Thoracic aorta (tissue), 2 donors: ENCODE results near the gene AGBL5. TPM values are rescaled to one million over a fixed set of nuclear protein-coding genes. Genes with fewer than 3 reads are reported as not detected.
A peak's percentile ranks its signal among the peaks of the same experiment; 100 is the strongest.

Source experiments
- ATAC-seq: fragments of 150-250 bp; one replicate; pipeline ENCODE4 v1.8.0; 2017; ENCODE audit warnings: low read depth; ENCODE audit not compliant: insufficient number of reproducible peaks, low FRiP score
- DNase-seq: peaks from one replicate; pipeline ENCODE4 v3.0.0-alpha.2; 2020; ENCODE audit warnings: low spot score
- H3K27ac ChIP-seq, 2 donors: fragments of 200-600 bp; sonication (generic); 1 replicate in 1 of 2; 2 replicates in 1 of 2; pipeline ENCODE4 v1.5.1; 2016; ENCODE audit warnings: mild to moderate bottlenecking in 2 of 2, moderate library complexity in 2 of 2
- H3K27me3 ChIP-seq: fragments of 200-600 bp; sonication (generic); replicated peaks from 2 replicates; pipeline ENCODE4 v1.6.0; 2016; ENCODE audit warnings: mild to moderate bottlenecking; ENCODE audit not compliant: insufficient read depth
- H3K36me3 ChIP-seq: fragments of 200-600 bp; sonication (generic); one replicate; pipeline ENCODE4 v1.5.1; 2016
- H3K4me1 ChIP-seq, 2 donors: fragments of 200-600 bp; sonication (generic); 1 replicate in 1 of 2; 2 replicates in 1 of 2; pipeline versions ENCODE4 v1.5.1 to v1.6.0; 2016; ENCODE audit warnings: low read depth in 2 of 2, mild to moderate bottlenecking in 1 of 2; ENCODE audit not compliant: control insufficient read depth in 1 of 2
- H3K4me3 ChIP-seq: fragments of 200-600 bp; sonication (generic); 2 replicates; pipeline ENCODE4 v1.5.1; 2016; ENCODE audit warnings: mild to moderate bottlenecking
- H3K9me3 ChIP-seq: fragments of 200-600 bp; sonication (generic); 2 replicates; pipeline ENCODE4 v1.5.1; 2016
- CTCF ChIP-seq: fragments of 200-600 bp; sonication (generic); IDR thresholded peaks from one replicate; pipeline ENCODE4 v1.5.1; 2019; ENCODE audit warnings: antibody characterized with exemption
- total RNA-seq, 2 donors: library from RNA; depleted of rRNA; stranded (reverse); fragments of >200 nt; gene quantifications; one replicate each; pipeline versions ENCODE4 v1.1.0 to v1.2.3, GENCODE V29; 2016

The AGBL5 gene
- 10 to 100 TPM in 1 of 2 donors, 1 to 10 TPM in 1; 7.8 to 10.8 TPM for total RNA-seq

GRCh38 chr2:27050996-27051901 is at the start of gene AGBL5:
AGBL5 (plus strand) TSS chr2:27051668; CDS start chr2:27052959, 1,291 bp downstream.
- no peak for TF ChIP-seq CTCF
- peak within 1 kb of the TSS; percentile 89 for H3K4me3 ChIP-seq

GRCh38 chr2:27001950-27002349 is 49.5 kb upstream of the AGBL5 start:
- no peaks in the 10 kb centered on the region for H3K36me3 ChIP-seq
- no peaks in the 10 kb centered on the region for H3K4me1 ChIP-seq
- no peak for TF ChIP-seq CTCF
- no peak for ATAC-seq
- no peak for DNase-seq
- no peak overlapping the region for H3K27ac ChIP-seq
- H3K9me3 ChIP-seq: no peaks in the 10 kb centered on the region
- no peaks in the 10 kb centered on the region for H3K27me3 ChIP-seq
- H3K4me3 ChIP-seq: no peak overlapping the region

More at GRCh38 chr2:27050996-27051901, at the start of gene AGBL5:
- no peaks in the 10 kb centered on the region for H3K9me3 ChIP-seq
- H3K27ac ChIP-seq: peak within 1 kb of the TSS; percentile 80 to 87
- peak; percentile 65 for ATAC-seq
- H3K4me1 ChIP-seq: peaks cover 5 to 15% of the 10 kb centered on the region in 2 donors
- peaks cover 19% of the 10 kb centered on the region for H3K36me3 ChIP-seq
- peak; percentile 87 for DNase-seq
- H3K27me3 ChIP-seq: no peaks in the 10 kb centered on the region

- no peaks in the 10 kb centered on the region for H3K9me3 ChIP-seq
- H3K4me3 ChIP-seq: no peak overlapping the region
- ATAC-seq (no peak), DNase-seq (no peak)
- no peaks in the 10 kb centered on the region for H3K4me1 ChIP-seq
- no peak for TF ChIP-seq CTCF
- no peaks in the 10 kb centered on the region for H3K27me3 ChIP-seq
- H3K27ac ChIP-seq: no peak overlapping the region
- H3K36me3 ChIP-seq: no peaks in the 10 kb centered on the region
Measured at GRCh38 chr2:27003007-27003406, 48.5 kb upstream of the AGBL5 start.

DNA sequence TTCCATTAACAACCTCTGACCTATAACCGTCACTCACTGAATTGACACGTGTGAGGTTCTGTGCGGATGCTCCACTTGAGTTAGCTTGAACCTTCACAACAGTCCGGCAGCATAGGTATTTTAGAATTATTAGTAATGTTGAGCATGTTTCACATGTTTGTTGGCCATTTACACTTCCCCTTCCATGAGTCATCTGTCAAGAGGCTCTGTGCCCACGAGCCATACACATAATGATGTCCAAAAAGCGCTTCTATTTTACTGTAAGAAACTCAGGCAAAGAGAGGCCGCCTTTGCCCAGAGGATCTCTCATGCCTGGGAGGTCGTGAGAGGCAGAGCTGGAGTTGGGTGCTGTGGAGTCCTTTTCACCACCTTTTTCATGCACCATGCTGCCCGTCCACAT is 47.6 kb upstream of the AGBL5 start:
- no peak for ATAC-seq
- Histone ChIP-seq H3K4me3 (no peak overlapping the region), H3K9me3 (no peaks in the 10 kb centered on the region), H3K36me3 (no peaks in the 10 kb centered on the region), H3K27me3 (no peaks in the 10 kb centered on the region), H3K27ac (no peak overlapping the region), H3K4me1 (no peaks in the 10 kb centered on the region)
- no peak for TF ChIP-seq CTCF
- DNase-seq: no peak

GRCh38 chr2:27006602-27007415 is 44.7 kb upstream of the AGBL5 start:
- H3K4me1 ChIP-seq: no peaks in the 10 kb centered on the region
- no peak for ATAC-seq
- H3K4me3 ChIP-seq: no peak overlapping the region
- no peaks in the 10 kb centered on the region for H3K27me3 ChIP-seq
- no peak for DNase-seq
- no peaks in the 10 kb centered on the region for H3K36me3 ChIP-seq
- no peaks in the 10 kb centered on the region for H3K9me3 ChIP-seq
- no peak overlapping the region for H3K27ac ChIP-seq
- TF ChIP-seq CTCF: no peak
